ENCODE data around the gene VPS18.

The VPS18 gene

DNA sequence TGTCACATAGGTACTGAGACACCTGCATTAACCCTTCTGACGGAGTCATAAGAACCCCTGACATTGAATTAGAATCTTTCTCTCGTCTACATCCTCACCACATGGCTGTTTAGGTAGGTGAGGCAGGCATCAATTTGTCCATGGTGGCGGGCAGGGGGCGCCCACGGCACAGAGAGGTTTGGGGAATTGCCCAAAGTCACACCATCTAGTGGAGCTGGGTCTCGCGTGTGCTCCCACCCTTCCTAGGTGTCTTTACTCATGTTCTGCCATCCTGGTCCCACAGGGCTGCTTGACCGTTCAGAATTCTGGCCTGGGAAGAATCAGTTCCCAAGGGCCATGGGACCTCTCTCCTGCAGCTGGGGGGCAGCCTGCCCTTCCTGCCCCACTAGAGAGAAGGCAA is 20.2 kb downstream of the VPS18 start:
- H3K4me3 ChIP-seq (ENCODE audit: low read length), result no peak overlapping the region
- DNase-seq (ENCODE audit: low read depth, low spot score), result no peak

- DNase-seq (ENCODE audit: low read depth, low spot score), result no peak
- H3K4me3 ChIP-seq (ENCODE audit: low read length), result no peak overlapping the region
Observed at GRCh38 chr15:40915116-40915661, 20.9 kb downstream of the VPS18 start.

GRCh38 chr15:40915679-40916078 is 21.4 kb downstream of the VPS18 start:
- no peak overlapping the region for H3K4me3 ChIP-seq (ENCODE audit: low read length)
- no peak for DNase-seq (ENCODE audit: low read depth, low spot score)

DNA sequence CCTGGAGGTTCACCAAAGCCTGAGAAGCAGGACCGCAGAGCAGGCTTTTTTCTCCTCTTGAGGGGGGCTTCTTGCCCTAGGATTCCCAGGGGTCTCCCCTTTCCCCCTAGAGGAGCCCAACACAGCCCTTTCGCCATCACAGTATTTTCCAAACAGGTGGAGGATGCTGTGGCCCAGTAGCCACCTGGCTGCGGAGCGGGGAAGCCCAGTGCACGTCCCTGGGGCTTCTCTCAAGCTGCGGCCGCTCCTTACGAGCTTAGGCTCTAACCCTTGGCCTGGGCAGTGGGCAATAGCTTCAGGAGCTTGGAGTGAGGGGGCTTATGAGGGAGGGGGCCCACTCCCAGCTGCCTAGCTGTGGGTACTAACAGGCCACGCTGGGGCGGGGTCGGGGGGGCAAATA is 23.3 kb downstream of the VPS18 start:
- no peak for DNase-seq (ENCODE audit: low read depth, low spot score)

DNA sequence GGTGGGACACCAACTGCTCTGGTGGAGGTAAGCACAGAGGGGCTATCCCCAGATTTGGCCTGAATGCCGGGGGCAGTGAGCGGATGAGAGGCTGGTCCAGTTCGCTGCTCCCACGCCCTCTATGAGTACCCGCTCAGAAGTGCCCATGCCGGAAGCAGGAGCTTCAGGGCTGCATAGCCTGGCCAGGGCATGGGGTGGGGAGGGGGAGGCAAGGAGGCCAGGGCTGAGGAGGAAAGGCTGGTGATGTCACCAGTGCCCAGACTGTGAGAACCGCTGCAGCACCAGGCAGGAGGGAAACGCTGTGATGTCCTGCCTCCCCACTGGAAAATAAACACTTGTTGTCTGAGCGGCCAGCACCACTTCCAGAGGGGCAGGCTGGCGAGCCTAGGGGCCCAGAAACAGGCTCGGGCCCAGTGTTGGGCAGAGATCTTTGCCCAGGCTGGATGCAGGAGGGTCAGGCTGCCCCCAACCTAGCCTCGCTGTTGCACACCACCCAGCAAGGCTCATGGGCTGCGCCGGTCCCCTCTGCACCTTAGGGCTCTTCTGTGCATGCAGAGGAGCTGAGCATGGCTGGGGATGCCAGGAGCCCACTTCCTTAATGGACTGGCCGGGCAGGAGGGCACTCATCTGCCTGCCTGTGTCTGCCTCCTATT is 24.0 kb downstream of the VPS18 start:
- DNase-seq (ENCODE audit: low read depth, low spot score), result no peak
- H3K4me3 ChIP-seq (ENCODE audit: low read length), result no peak overlapping the region

More for the DNA sequence above, 23.3 kb downstream of the VPS18 start:
- H3K4me3 ChIP-seq (ENCODE audit: low read length), result no peak overlapping the region

DNA sequence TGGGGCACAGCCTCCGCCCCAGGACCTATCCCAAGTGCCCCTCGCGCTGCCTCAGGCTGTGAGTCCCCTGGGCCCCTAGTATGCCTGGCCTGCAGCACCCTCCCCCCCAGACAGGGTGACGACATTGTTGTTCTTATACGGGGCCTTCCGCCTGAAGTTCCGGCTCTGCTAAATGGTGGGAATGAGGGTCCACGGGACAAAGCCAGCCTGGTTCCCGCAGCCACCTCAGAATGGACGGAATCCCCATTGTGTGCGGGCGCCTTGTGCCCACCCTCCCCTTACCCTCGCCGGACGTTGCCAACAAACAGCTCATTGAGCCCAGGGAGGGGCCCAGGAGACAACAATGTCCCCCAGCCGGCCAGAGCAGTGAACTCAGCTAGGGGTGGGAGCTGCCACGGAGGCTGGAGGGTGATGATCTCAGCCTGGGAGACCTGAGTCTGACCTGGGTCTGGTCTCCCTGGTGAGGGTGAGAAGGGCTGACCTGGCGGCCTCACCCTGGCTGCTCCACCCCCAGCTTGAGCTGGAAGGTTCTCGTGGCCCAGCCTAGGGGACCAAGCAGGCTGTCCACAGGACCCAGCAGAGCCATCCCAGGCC is 24.6 kb downstream of the VPS18 start:
- no peak for DNase-seq (ENCODE audit: low read depth, low spot score)
- H3K4me3 ChIP-seq (ENCODE audit: low read length), result no peak overlapping the region

- no peak for DNase-seq (ENCODE audit: low read depth, low spot score)
- no peak overlapping the region for H3K4me3 ChIP-seq (ENCODE audit: low read length)
Observed at GRCh38 chr15:40921949-40922607, 27.8 kb downstream of the VPS18 start.

GRCh38 chr15:40922608-40923005 is 28.4 kb downstream of the VPS18 start:
- DNase-seq (ENCODE audit: low read depth, low spot score), result no peak
- no peak overlapping the region for H3K4me3 ChIP-seq (ENCODE audit: low read length)

GRCh38 chr15:40923551-40923950 is 29.3 kb downstream of the VPS18 start:
- no peak for DNase-seq (ENCODE audit: low read depth, low spot score)
- H3K4me3 ChIP-seq (ENCODE audit: low read length), result no peak overlapping the region

DNA sequence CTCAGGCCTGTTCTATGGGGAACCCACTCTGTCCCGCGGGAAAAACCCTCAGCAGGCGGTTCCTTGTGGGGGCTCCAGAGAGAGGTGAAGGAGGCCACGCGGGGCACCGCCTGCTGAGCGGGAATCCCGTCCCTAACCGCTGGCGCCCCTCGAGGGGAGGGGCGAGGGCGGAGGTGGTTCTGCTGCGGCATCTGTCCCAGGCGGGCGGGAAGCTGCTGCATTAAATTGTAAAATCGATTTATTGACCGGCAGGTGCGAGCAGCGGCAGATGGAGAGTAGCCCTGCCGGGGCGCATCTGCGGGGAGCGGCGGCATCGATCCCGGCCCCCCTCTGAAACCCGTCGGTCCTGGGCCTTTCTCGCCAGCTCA is 31.2 kb downstream of the VPS18 start:
- H3K4me3 ChIP-seq (ENCODE audit: low read length), result no peak overlapping the region
- no peak for DNase-seq (ENCODE audit: low read depth, low spot score)

DNA sequence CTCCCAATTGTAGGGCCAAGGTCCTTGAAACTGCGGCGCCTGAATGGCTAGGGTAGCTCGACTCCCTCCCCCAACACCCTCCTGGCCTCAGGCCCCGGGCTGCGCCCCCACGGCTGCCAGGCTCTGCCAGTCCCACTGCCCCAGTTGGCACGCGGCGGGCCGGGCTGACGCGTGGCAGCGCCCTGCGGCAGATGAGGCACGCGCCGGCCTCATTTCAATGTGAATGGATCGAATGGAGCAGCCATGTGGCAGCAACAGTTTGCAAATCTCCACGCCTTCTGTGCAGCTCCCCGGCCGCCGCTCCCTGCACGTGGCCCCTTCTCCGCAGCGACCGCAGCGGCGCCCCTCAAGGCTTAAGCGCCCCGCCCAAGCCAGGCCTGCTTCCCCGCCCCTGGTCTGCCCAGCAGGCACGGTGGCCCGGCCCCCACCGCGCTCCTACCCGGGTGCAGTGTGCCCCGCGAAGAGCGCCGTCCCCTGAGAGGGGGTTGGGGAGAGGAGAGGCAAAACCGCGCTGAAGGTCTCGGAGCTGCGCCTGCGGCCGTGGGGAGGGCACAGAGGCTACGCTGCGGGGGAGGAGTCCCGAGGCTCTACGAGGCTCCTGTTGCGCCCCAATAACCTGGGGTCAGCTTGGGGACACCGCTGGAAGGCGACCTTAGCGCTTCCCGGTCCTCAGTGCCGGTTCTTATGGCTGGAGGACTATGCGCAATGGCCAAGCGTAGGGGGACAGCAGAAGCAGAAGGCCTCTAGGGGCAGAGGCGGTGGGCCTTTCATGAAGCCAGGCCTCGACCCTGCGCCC is 31.8 kb downstream of the VPS18 start:
- DNase-seq (ENCODE audit: low read depth, low spot score), result no peak
- peak overlapping the region; percentile 2 for H3K4me3 ChIP-seq (ENCODE audit: low read length)

DNA sequence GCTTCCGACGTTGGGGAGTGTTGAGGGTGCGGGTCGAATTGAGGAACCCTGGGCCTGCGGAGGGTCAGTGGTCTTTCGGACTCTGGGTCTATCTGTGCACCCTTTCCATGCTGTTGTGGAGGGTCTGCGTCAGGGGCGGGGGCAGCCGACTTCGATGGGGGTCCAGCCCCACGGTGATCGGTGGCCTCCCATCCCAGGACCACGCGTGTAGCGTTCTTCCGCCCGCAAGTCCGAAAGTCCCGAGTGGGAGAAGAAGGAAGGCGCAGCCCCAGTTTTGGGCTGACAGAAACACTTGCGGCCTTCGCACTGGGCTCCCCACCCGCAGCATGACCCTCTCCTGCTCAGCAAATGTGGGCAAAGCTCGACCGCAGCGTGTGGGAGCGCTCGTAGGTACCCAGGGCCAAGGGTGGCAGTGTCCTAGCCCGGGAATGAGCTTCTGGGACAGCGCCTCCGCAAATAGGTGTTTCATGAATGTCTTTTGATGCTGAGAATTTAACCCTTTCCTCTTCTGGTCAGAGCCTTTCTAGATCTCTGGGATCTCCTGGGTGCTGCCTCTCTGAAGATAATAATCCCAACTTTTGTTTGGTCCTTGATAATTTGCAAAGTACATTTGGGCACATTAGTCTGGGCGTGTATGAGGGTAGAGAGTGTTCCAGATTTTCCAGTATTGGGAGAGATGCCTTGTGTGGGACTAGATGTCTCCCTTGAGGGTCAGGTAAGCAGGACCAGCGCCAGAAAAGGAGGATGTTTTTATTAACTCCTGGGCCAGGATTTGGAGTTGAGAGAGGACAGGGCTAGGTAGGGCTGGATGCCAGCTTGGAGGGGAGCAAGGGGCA is 32.6 kb downstream of the VPS18 start:
- DNase-seq (ENCODE audit: low read depth, low spot score), result no peak
- H3K4me3 ChIP-seq (ENCODE audit: low read length), result no peak overlapping the region

GRCh38 chr15:40927495-40927872 is 33.2 kb downstream of the VPS18 start:
- no peak for DNase-seq (ENCODE audit: low read depth, low spot score)
- no peak overlapping the region for H3K4me3 ChIP-seq (ENCODE audit: low read length)

- H3K4me3 ChIP-seq (ENCODE audit: low read length), result peak overlapping the region; percentile 45
- DNase-seq (ENCODE audit: low read depth, low spot score), result no peak
Observed at GRCh38 chr15:40927873-40928806, 33.9 kb downstream of the VPS18 start.

DNA sequence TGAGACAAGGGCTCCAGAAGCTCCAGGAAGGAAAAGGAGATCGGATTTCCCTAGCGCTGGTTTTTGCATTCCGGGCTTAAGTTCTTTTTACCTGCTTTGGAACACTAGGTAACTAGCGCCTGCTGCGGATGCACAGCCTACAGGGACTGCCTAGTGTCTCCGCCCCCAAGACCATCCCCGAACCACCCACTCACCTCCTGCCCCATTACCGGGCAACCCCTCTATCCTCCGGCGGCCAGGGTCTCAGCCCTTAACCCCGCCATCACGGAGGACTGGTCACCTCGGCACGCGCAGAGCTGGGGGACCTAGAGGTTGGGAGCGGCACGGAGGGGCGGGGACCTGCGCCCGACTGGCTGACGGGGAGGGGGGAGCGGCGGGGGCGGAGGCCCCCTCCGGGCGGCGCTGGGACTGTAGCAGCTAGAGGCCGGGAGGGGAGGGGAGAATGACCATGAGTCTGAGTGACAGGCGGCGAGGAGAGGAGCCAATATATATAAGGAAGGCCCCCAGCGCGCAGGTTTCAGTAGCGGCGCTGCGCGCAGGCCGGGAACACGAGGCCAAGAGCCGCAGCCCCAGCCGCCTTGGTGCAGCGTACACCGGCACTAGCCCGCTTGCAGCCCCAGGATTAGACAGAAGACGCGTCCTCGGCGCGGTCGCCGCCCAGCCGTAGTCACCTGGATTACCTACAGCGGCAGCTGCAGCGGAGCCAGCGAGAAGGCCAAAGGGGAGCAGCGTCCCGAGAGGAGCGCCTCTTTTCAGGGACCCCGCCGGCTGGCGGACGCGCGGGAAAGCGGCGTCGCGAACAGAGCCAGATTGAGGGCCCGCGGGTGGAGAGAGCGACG is 34.8 kb downstream of the VPS18 start, which contains the start of gene DLL4:
DLL4 (plus strand) TSS at position 520 of the 839 bp plus-strand sequence. CDS start 329 bp downstream, outside the sequence.
- H3K4me3 ChIP-seq (ENCODE audit: low read length), result peak within 1 kb of the TSS; percentile 45
- DNase-seq (ENCODE audit: low read depth, low spot score), result no peak

GRCh38 chr15:40929660-40930429 is 35.6 kb downstream of the VPS18 start:
- DNase-seq (ENCODE audit: low read depth, low spot score), result no peak
- H3K4me3 ChIP-seq (ENCODE audit: low read length), result no peak overlapping the region
